ENCODE results near the gene ACLY.

ACLY gene

GRCh38 chr17:41943492-41943891 lies 24.7 kb upstream of the ACLY start:
- no peaks in the 10 kb centered on the region for H3K36me3 ChIP-seq
- H3K4me3 ChIP-seq (ENCODE audit: low read depth in 1 of 2, low read length in 1 of 2) = no peak overlapping the region
- no peaks in the 10 kb centered on the region for H3K27me3 ChIP-seq
- TF ChIP-seq, protein P1, sequence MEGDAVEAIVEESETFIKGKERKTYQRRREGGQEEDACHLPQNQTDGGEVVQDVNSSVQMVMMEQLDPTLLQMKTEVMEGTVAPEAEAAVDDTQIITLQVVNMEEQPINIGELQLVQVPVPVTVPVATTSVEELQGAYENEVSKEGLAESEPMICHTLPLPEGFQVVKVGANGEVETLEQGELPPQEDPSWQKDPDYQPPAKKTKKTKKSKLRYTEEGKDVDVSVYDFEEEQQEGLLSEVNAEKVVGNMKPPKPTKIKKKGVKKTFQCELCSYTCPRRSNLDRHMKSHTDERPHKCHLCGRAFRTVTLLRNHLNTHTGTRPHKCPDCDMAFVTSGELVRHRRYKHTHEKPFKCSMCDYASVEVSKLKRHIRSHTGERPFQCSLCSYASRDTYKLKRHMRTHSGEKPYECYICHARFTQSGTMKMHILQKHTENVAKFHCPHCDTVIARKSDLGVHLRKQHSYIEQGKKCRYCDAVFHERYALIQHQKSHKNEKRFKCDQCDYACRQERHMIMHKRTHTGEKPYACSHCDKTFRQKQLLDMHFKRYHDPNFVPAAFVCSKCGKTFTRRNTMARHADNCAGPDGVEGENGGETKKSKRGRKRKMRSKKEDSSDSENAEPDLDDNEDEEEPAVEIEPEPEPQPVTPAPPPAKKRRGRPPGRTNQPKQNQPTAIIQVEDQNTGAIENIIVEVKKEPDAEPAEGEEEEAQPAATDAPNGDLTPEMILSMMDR (IDR thresholded peaks at IDR 0.05) = no peak
- no peaks in the 10 kb centered on the region for H3K4me1 ChIP-seq (ENCODE audit: control insufficient read depth in 1 of 2, insufficient read depth in 1 of 2, low read depth in 1 of 2, low read length in 1 of 2)
- no peaks in the 10 kb centered on the region for H3K9me3 ChIP-seq
- H3K27ac ChIP-seq = no peak overlapping the region

DNA sequence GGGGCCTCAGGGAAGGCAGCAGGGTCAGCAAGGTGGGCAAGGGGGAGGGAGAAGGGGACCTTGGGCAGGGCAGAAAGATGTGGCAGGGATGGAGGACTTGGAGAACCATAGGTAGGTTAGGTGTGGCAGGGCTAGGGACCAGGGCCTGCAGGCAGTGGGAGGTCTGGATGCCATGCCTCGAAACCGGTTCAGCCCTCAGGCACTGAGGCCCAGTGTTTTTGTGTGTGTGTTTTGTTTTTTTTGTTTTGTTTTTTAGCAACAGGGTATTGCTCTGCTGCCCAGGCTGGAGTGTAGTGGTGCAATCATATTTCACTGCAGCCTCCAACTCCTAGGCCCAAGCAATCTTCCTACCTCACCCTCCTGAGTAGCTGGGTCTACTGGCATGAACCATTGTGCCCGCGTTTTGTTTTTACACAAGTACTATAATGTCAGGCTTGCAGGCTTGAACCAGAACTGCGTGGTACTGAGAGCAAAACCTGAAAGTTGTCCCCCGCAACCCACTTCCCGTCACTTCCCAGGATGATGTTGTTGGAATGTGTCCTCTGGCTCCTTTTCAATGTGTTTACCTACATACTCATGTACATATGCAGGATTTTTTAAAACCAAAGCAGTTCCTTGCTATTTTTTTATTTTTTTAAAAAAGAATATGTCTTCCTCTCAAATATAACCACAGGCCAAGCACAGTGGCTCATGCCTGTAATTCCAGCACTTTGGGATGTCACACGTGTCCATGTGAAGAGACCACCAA lies 24.0 kb upstream of the ACLY start:
- Histone ChIP-seq H3K27ac (no peak overlapping the region), H3K27me3 (no peaks in the 10 kb centered on the region), H3K36me3 (no peaks in the 10 kb centered on the region), H3K4me3 (ENCODE audit: low read depth in 1 of 2, low read length in 1 of 2) (no peak overlapping the region), H3K9me3 (no peaks in the 10 kb centered on the region), H3K4me1 (ENCODE audit: control insufficient read depth in 1 of 2, insufficient read depth in 1 of 2, low read depth in 1 of 2, low read length in 1 of 2) (no peaks in the 10 kb centered on the region)
- TF ChIP-seq, protein P1 (IDR thresholded peaks at IDR 0.05) = no peak

GRCh38 chr17:41941168-41941567 lies 22.4 kb upstream of the ACLY start:
- Histone ChIP-seq H3K4me1 (ENCODE audit: control insufficient read depth in 1 of 2, insufficient read depth in 1 of 2, low read depth in 1 of 2, low read length in 1 of 2) (no peaks in the 10 kb centered on the region), H3K27me3 (no peaks in the 10 kb centered on the region), H3K9me3 (no peaks in the 10 kb centered on the region), H3K36me3 (no peaks in the 10 kb centered on the region), H3K4me3 (ENCODE audit: low read depth in 1 of 2, low read length in 1 of 2) (no peak overlapping the region), H3K27ac (no peak overlapping the region)
- TF ChIP-seq, protein P1 (IDR thresholded peaks at IDR 0.05) = no peak

DNA sequence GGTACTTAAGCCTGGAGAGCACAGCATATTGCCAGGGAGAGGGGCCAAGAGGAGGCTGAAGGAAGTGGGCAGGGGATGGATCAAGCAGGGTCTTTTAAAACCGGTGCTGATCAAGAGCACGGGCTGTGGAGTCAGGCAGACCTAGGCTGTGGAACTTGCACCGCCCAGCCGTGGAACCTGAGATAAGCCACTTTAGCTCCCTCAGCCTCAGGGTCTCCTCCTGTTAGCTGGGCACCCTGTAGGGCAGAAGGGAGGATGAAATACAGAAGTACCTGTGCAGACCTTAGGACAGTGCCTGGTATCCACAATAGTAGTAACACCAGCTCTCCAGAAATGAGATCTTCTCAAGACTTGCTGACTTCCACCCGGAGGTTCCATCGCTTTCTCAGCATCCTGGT lies 20.9 kb upstream of the ACLY start:
- H3K9me3 ChIP-seq = no peaks in the 10 kb centered on the region
- no peak overlapping the region for H3K4me3 ChIP-seq (ENCODE audit: low read depth in 1 of 2, low read length in 1 of 2)
- no peaks in the 10 kb centered on the region for H3K27me3 ChIP-seq
- H3K27ac ChIP-seq = no peak overlapping the region
- H3K36me3 ChIP-seq = no peaks in the 10 kb centered on the region
- TF ChIP-seq, protein P1 (IDR thresholded peaks at IDR 0.05) = no peak
- H3K4me1 ChIP-seq (ENCODE audit: control insufficient read depth in 1 of 2, insufficient read depth in 1 of 2, low read depth in 1 of 2, low read length in 1 of 2) = no peaks in the 10 kb centered on the region

DNA sequence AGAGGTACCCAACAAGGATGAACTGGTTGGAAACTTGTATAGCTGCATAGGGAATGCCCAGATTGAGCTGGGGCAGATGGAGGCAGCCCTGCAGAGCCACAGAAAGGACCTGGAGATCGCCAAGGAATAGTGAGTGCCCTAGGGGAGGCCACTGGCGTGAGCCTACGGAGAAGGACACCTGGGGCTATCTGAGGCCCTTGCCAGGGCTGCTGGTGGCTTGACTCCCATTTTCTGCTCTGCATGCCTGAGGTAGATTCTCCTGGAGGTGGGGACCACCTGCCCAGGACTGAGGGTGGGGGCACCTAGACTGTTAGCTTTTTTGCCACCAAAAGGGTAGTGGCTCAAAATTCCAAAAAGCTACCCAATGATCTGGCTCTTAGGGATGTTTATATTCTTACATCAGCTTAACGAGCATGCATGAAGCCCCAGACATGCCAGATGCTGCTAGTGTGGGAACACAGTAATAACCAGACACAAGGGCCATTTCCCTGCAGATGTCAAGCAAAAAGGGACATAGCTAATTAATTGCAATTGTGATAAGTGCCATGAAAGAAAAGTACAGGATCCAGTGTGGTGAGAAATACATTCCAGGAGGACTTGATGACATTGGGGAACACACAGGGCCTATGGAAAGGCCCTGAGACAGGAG lies 20.4 kb upstream of the ACLY start:
- Histone ChIP-seq H3K36me3 (no peaks in the 10 kb centered on the region), H3K4me1 (ENCODE audit: control insufficient read depth in 1 of 2, insufficient read depth in 1 of 2, low read depth in 1 of 2, low read length in 1 of 2) (no peaks in the 10 kb centered on the region), H3K4me3 (ENCODE audit: low read depth in 1 of 2, low read length in 1 of 2) (no peak overlapping the region), H3K27ac (no peak overlapping the region), H3K9me3 (no peaks in the 10 kb centered on the region), H3K27me3 (no peaks in the 10 kb centered on the region)
- TF ChIP-seq, protein P1 (IDR thresholded peaks at IDR 0.05) = no peak
